Sigmoid colon (tissue), 7 donors: ENCODE data around the gene NAT14. TPM values are rescaled to one million over a fixed set of nuclear protein-coding genes. Genes with fewer than 3 reads are reported as not detected.

Experiments
- DNase-seq: peaks from one replicate; pipeline ENCODE4 v3.0.0-alpha.2; 2019
- H3K27ac ChIP-seq, 4 donors: fragments of 200-600 bp; sonication (generic); one replicate each; pipeline ENCODE4 v1.5.1; 2016 to 2019; ENCODE audit warnings: mild to moderate bottlenecking in 1 of 4
- H3K27me3 ChIP-seq, 3 donors: fragments of 200-600 bp; sonication (generic); one replicate each; pipeline ENCODE4 v1.5.1; 2019; ENCODE audit warnings: mild to moderate bottlenecking in 1 of 3
- H3K36me3 ChIP-seq, 4 donors: fragments of 200-600 bp; sonication (generic); one replicate each; pipeline ENCODE4 v1.5.1; 2016 to 2019
- H3K4me1 ChIP-seq, 4 donors: fragments of 200-600 bp; sonication (generic); one replicate each; pipeline ENCODE4 v1.5.1; 2017 to 2019
- H3K4me3 ChIP-seq, 4 donors: fragments of 200-600 bp; sonication (generic); one replicate each; pipeline ENCODE4 v1.5.1; 2017 to 2019; ENCODE audit warnings: mild to moderate bottlenecking in 2 of 4, moderate library complexity in 1 of 4
- H3K9me3 ChIP-seq, 4 donors: fragments of 200-600 bp in 3 of 4; sonication (generic) in 3 of 4; one replicate each; pipeline versions ENCODE4 v1.5.1 to v1.6.1; 2013 to 2019
- CTCF ChIP-seq, 4 experiments: fragments of 450-650 bp in 3 of 4; fragments of 200-600 bp in 1 of 4; IDR thresholded peaks; one replicate each; pipeline ENCODE4 v1.5.1; 2016 to 2019; ENCODE audit warnings: antibody characterized with exemption in 4 of 4, mild to moderate bottlenecking in 3 of 4, moderate library complexity in 2 of 4
- EP300 ChIP-seq, 4 donors: sonication (generic); formaldehyde crosslinking; IDR thresholded peaks; one replicate each; pipeline ENCODE4 v1.6.1; 2017; ENCODE audit warnings: antibody characterized with exemption in 4 of 4
- POLR2A ChIP-seq, 2 donors: fragments of 450-650 bp; IDR thresholded peaks; one replicate each; pipeline ENCODE4 v1.6.1; 2016; ENCODE audit warnings: antibody characterized with exemption in 2 of 2, mild to moderate bottlenecking in 2 of 2, moderate library complexity in 2 of 2
- POLR2AphosphoS5 ChIP-seq, 4 donors: sonication (generic); formaldehyde crosslinking; IDR thresholded peaks; one replicate each; pipeline ENCODE4 v1.6.1; 2017; ENCODE audit warnings: antibody characterized with exemption in 4 of 4
- WGBS, 2 donors: extraction: QIAGEN DNeasy Blood & Tissue Kit; methylation state at CpG; one replicate each; pipeline ENCODE4 v1.1.7; 2013; 5-methylcytosine and 5-hydroxymethylcytosine counted together
- intact Hi-C: fragments of 100-400 bp; cut with DNase I; formaldehyde crosslinking; loops from one replicate; pipeline ENCODE4 v1.15.1; 2023
- polyA plus RNA-seq, 3 donors: library from polyadenylated mRNA; stranded (reverse); fragments of 200-250 nt; gene quantifications; one replicate each; pipeline ENCODE4 v1.2.3, GENCODE V29; 2013
- total RNA-seq, 4 donors: library from RNA; depleted of rRNA; stranded (reverse); fragments of >200 nt; gene quantifications; one replicate each; pipeline ENCODE4 v1.1.0, GENCODE V29; 2016
- donor health status: healthy with polysubstance abuse.
- donor health status: Bipolar disorder and iron deficiency.
- donor health status: healthy.

NAT14 gene, protein sequence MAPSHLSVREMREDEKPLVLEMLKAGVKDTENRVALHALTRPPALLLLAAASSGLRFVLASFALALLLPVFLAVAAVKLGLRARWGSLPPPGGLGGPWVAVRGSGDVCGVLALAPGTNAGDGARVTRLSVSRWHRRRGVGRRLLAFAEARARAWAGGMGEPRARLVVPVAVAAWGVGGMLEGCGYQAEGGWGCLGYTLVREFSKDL
- total RNA-seq (10 to 100 TPM in 1 of 4 donors, 1 to 10 TPM in 3; 6.4 to 10.5 (median 8.4) TPM), polyA plus RNA-seq (10 to 100 TPM in 1 of 3 donors, 1 to 10 TPM in 2; 1.4 to 13.7 (median 2.4) TPM)

- Histone ChIP-seq H3K27me3 (no peaks in the 10 kb centered on the region), H3K36me3 (peaks cover 0 to 24% (median 14%) of the 10 kb centered on the region in 4 donors), H3K4me1 (peaks cover 0 to 59% (median 58%) of the 10 kb centered on the region in 4 donors), H3K4me3 (peak within 1 kb of the TSS; percentile 43 to 65 (median 58)), H3K27ac (peak within 1 kb of the TSS; percentile 94 to 99 (median 96)), H3K9me3 (no peaks in the 10 kb centered on the region)
- TF ChIP-seq POLR2AphosphoS5 (IDR thresholded peaks at IDR 0.05), result peak in 2 of 4 donors; percentile 50 to 61
- TF ChIP-seq CTCF (IDR thresholded peaks at IDR 0.05), result no peak
- DNase-seq, result peak; percentile 82
- 1 to 2% methylated on average over 78 of the region's 78 CpGs for WGBS, 2 donors
- intact Hi-C loops, result no loop called here
These were observed at the start of gene NAT14 for GRCh38 chr19:55484593-55485438. TSS of gene NAT14 (plus strand) at chr19:55485188. CDS start at chr19:55485709, 521 bp downstream.

- Histone ChIP-seq H3K4me3 (no peak overlapping the region), H3K27me3 (peaks cover 56 to 89% (median 64%) of the 10 kb centered on the region in 3 donors), H3K36me3 (no peaks in the 10 kb centered on the region), H3K9me3 (no peaks in the 10 kb centered on the region), H3K27ac (no peak overlapping the region), H3K4me1 (peaks cover 0 to 15% (median 11%) of the 10 kb centered on the region in 4 donors)
- TF ChIP-seq CTCF (IDR thresholded peaks at IDR 0.05) (no peak), POLR2AphosphoS5 (IDR thresholded peaks at IDR 0.05) (no peak), POLR2A (IDR thresholded peaks at IDR 0.05) (no peak), EP300 (IDR thresholded peaks at IDR 0.05) (no peak)
- 43 to 53% methylated on average over 8 of the region's 8 CpGs for WGBS, 2 donors
- intact Hi-C loops, result no loop called here
- DNase-seq, result no peak
These were observed 48.1 kb upstream of the NAT14 start for GRCh38 chr19:55436847-55437246.

GRCh38 chr19:55437410-55437809 lies 47.6 kb upstream of the NAT14 start:
- Histone ChIP-seq H3K4me1 (peaks cover 0 to 21% (median 16%) of the 10 kb centered on the region in 4 donors), H3K9me3 (no peaks in the 10 kb centered on the region), H3K27ac (no peak overlapping the region), H3K4me3 (no peak overlapping the region), H3K27me3 (peaks cover 58 to 89% (median 64%) of the 10 kb centered on the region in 3 donors), H3K36me3 (no peaks in the 10 kb centered on the region)
- intact Hi-C loops, result no loop called here
- TF ChIP-seq POLR2A (IDR thresholded peaks at IDR 0.05) (no peak), EP300 (IDR thresholded peaks at IDR 0.05) (no peak), POLR2AphosphoS5 (IDR thresholded peaks at IDR 0.05) (no peak), CTCF (IDR thresholded peaks at IDR 0.05) (no peak)
- DNase-seq, result no peak
- 3% methylated on average over 17 of the region's 17 CpGs for WGBS, 2 donors

DNA sequence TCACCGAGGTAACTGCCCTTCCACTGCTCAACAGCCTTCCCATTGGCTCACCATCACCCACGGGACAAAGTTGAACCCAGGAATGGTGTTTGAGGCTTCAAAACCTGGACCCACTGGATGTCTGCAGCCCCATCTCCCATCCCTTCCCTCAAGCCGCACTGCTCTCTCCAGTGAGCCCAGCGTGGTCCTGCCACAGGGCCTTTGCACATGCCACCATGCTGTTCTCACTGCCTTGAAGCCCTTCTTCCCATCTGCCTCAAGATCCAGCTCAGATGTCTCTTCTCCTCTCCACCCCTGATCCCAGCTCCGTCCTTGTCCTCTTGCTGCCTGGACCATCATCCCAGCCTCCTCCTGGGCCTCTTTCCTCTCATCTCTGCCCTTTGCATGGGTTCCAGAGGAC lies 45.9 kb upstream of the NAT14 start:
- DNase-seq, result no peak
- H3K27ac ChIP-seq, result no peak overlapping the region
- no peaks in the 10 kb centered on the region for H3K9me3 ChIP-seq
- 72 to 79% methylated on average over 5 of the region's 5 CpGs for WGBS, 2 donors
- H3K27me3 ChIP-seq, result peaks cover 55 to 89% (median 64%) of the 10 kb centered on the region in 3 donors
- no peaks in the 10 kb centered on the region for H3K36me3 ChIP-seq
- no peak overlapping the region for H3K4me3 ChIP-seq
- peaks cover 0 to 25% (median 21%) of the 10 kb centered on the region in 4 donors for H3K4me1 ChIP-seq
- intact Hi-C loops, result no loop called here
- TF ChIP-seq POLR2AphosphoS5 (IDR thresholded peaks at IDR 0.05) (no peak), EP300 (IDR thresholded peaks at IDR 0.05) (no peak), POLR2A (IDR thresholded peaks at IDR 0.05) (no peak), CTCF (IDR thresholded peaks at IDR 0.05) (no peak)
